Muscle layer of colon (tissue), 2 donors: Measurements from ENCODE around the gene UCK2.

Source experiments
- H3K27ac ChIP-seq: one replicate; pipeline ENCODE4 v1.7.0; 2013; ENCODE audit warnings: low read depth, mild to moderate bottlenecking, low read length, moderate library complexity
- H3K27me3 ChIP-seq, 2 donors: one replicate each; pipeline ENCODE4 v1.7.0; 2013; ENCODE audit warnings: low read length in 2 of 2, mild to moderate bottlenecking in 2 of 2; ENCODE audit not compliant: insufficient read depth in 2 of 2, control insufficient read depth in 1 of 2
- H3K36me3 ChIP-seq: one replicate; pipeline ENCODE4 v1.7.0; 2013; ENCODE audit warnings: mild to moderate bottlenecking, low read length; ENCODE audit not compliant: insufficient read depth
- H3K4me1 ChIP-seq: one replicate; pipeline ENCODE4 v1.7.0; 2013; ENCODE audit warnings: mild to moderate bottlenecking, low read length; ENCODE audit not compliant: insufficient read depth
- H3K4me3 ChIP-seq, 2 donors: one replicate each; pipeline ENCODE4 v1.7.0; 2013; ENCODE audit warnings: low read length in 2 of 2, low read depth in 1 of 2, mild to moderate bottlenecking in 1 of 2, moderate library complexity in 1 of 2
- H3K9ac ChIP-seq: one replicate; pipeline ENCODE4 v1.7.0; 2013; ENCODE audit warnings: low read length
- H3K9me3 ChIP-seq: one replicate; pipeline ENCODE4 v1.7.0; 2013; ENCODE audit warnings: mild to moderate bottlenecking, low read length
- donor health status: abdominal sarcoma.
- donor health status: Adenocarcinoma of cecum.

Gene UCK2

GRCh38 chr1:165911609-165912281, 84.3 kb downstream of the UCK2 start:
- Histone ChIP-seq H3K4me1 (no peaks in the 10 kb centered on the region), H3K27me3 (no peaks in the 10 kb centered on the region), H3K9me3 (no peaks in the 10 kb centered on the region), H3K36me3 (peaks cover 8% of the 10 kb centered on the region), H3K9ac (no peak overlapping the region), H3K4me3 (no peak overlapping the region), H3K27ac (no peak overlapping the region)

GRCh38 chr1:165912638-165913037, 85.2 kb downstream of the UCK2 start:
- Histone ChIP-seq H3K4me1 (no peaks in the 10 kb centered on the region), H3K27me3 (no peaks in the 10 kb centered on the region), H3K9me3 (no peaks in the 10 kb centered on the region), H3K4me3 (no peak overlapping the region), H3K9ac (no peak overlapping the region), H3K36me3 (peaks cover 4% of the 10 kb centered on the region), H3K27ac (no peak overlapping the region)

- H3K36me3 ChIP-seq: no peaks in the 10 kb centered on the region
- no peak overlapping the region for H3K27ac ChIP-seq
Observed at GRCh38 chr1:165914136-165914798, 86.9 kb downstream of the UCK2 start.

GRCh38 chr1:165915480-165915879, 88.1 kb downstream of the UCK2 start:
- H3K4me3 ChIP-seq: no peak overlapping the region
- H3K4me1 ChIP-seq: no peaks in the 10 kb centered on the region
- H3K36me3 ChIP-seq: no peaks in the 10 kb centered on the region
- H3K9me3 ChIP-seq: no peaks in the 10 kb centered on the region
- no peak overlapping the region for H3K27ac ChIP-seq
- no peak overlapping the region for H3K9ac ChIP-seq
- H3K27me3 ChIP-seq: no peaks in the 10 kb centered on the region

More at GRCh38 chr1:165914136-165914798, 86.9 kb downstream of the UCK2 start:
- Histone ChIP-seq H3K27me3 (no peaks in the 10 kb centered on the region), H3K4me1 (no peaks in the 10 kb centered on the region), H3K9me3 (no peaks in the 10 kb centered on the region), H3K4me3 (no peak overlapping the region), H3K9ac (no peak overlapping the region)

- H3K9me3 ChIP-seq: no peaks in the 10 kb centered on the region
- H3K27me3 ChIP-seq: no peaks in the 10 kb centered on the region
- H3K4me1 ChIP-seq: no peaks in the 10 kb centered on the region
- H3K36me3 ChIP-seq: no peaks in the 10 kb centered on the region
- H3K9ac ChIP-seq: no peak overlapping the region
- no peak overlapping the region for H3K4me3 ChIP-seq
- no peak overlapping the region for H3K27ac ChIP-seq
Observed at GRCh38 chr1:165915932-165916348, 88.5 kb downstream of the UCK2 start.

- Histone ChIP-seq H3K4me3 (no peak overlapping the region), H3K27me3 (no peaks in the 10 kb centered on the region), H3K4me1 (no peaks in the 10 kb centered on the region), H3K9ac (no peak overlapping the region), H3K27ac (no peak overlapping the region), H3K9me3 (no peaks in the 10 kb centered on the region), H3K36me3 (no peaks in the 10 kb centered on the region)
Observed at GRCh38 chr1:165917166-165917565, 89.8 kb downstream of the UCK2 start.

- Histone ChIP-seq H3K27me3 (no peaks in the 10 kb centered on the region), H3K27ac (no peak overlapping the region), H3K9me3 (no peaks in the 10 kb centered on the region), H3K9ac (no peak overlapping the region), H3K4me3 (no peak overlapping the region), H3K4me1 (no peaks in the 10 kb centered on the region), H3K36me3 (no peaks in the 10 kb centered on the region)
Observed at GRCh38 chr1:165924117-165924516, 96.7 kb downstream of the UCK2 start.

- Histone ChIP-seq H3K27ac (no peak overlapping the region), H3K4me1 (no peaks in the 10 kb centered on the region), H3K4me3 (no peak overlapping the region), H3K9ac (no peak overlapping the region), H3K27me3 (no peaks in the 10 kb centered on the region), H3K36me3 (no peaks in the 10 kb centered on the region), H3K9me3 (no peaks in the 10 kb centered on the region)
Observed at GRCh38 chr1:165925498-165926079, 98.2 kb downstream of the UCK2 start.

GRCh38 chr1:165927169-165927568, 99.8 kb downstream of the UCK2 start:
- Histone ChIP-seq H3K9me3 (no peaks in the 10 kb centered on the region), H3K27me3 (no peaks in the 10 kb centered on the region), H3K4me1 (no peaks in the 10 kb centered on the region), H3K9ac (no peak overlapping the region), H3K4me3 (no peak overlapping the region), H3K36me3 (no peaks in the 10 kb centered on the region), H3K27ac (no peak overlapping the region)

- no peak overlapping the region for H3K4me3 ChIP-seq
- no peak overlapping the region for H3K9ac ChIP-seq
- H3K4me1 ChIP-seq: no peaks in the 10 kb centered on the region
- no peak overlapping the region for H3K27ac ChIP-seq
- no peaks in the 10 kb centered on the region for H3K27me3 ChIP-seq
- H3K36me3 ChIP-seq: no peaks in the 10 kb centered on the region
- no peaks in the 10 kb centered on the region for H3K9me3 ChIP-seq
Observed at GRCh38 chr1:165928075-165928731, 100.8 kb downstream of the UCK2 start.

GRCh38 chr1:165930961-165931360, 103.5 kb downstream of the UCK2 start:
- H3K4me3 ChIP-seq: no peak overlapping the region
- no peak overlapping the region for H3K9ac ChIP-seq
- H3K27ac ChIP-seq: no peak overlapping the region
- no peaks in the 10 kb centered on the region for H3K4me1 ChIP-seq
- H3K27me3 ChIP-seq: no peaks in the 10 kb centered on the region
- H3K36me3 ChIP-seq: no peaks in the 10 kb centered on the region
- H3K9me3 ChIP-seq: no peaks in the 10 kb centered on the region
